Body of pancreas (tissue), 4 donors: ENCODE data around the gene CDCA3.

Source experiments
- CTCF ChIP-seq, 7 experiments: fragments of 450-650 bp in 4 of 7; fragments of 200-600 bp in 3 of 7; sonication (generic) in 3 of 7; IDR thresholded peaks; one replicate each; pipeline ENCODE4 v1.5.1; 2016 to 2019; ENCODE audit warnings: antibody characterized with exemption in 7 of 7
- POLR2A ChIP-seq, 3 donors: fragments of 450-650 bp; IDR thresholded peaks; one replicate each; pipeline ENCODE4 v1.6.1; 2016; ENCODE audit warnings: antibody characterized with exemption in 3 of 3, mild to moderate bottlenecking in 2 of 3

GRCh38 chr12:6866920-6867412 is 15.9 kb upstream of the CDCA3 start:
- TF ChIP-seq CTCF (IDR thresholded peaks at IDR 0.05) (no peak), POLR2A (IDR thresholded peaks at IDR 0.05) (no peak)
